Measurements from ENCODE around the gene SH3GL1.

The SH3GL1 gene, protein sequence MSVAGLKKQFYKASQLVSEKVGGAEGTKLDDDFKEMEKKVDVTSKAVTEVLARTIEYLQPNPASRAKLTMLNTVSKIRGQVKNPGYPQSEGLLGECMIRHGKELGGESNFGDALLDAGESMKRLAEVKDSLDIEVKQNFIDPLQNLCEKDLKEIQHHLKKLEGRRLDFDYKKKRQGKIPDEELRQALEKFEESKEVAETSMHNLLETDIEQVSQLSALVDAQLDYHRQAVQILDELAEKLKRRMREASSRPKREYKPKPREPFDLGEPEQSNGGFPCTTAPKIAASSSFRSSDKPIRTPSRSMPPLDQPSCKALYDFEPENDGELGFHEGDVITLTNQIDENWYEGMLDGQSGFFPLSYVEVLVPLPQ

DNA sequence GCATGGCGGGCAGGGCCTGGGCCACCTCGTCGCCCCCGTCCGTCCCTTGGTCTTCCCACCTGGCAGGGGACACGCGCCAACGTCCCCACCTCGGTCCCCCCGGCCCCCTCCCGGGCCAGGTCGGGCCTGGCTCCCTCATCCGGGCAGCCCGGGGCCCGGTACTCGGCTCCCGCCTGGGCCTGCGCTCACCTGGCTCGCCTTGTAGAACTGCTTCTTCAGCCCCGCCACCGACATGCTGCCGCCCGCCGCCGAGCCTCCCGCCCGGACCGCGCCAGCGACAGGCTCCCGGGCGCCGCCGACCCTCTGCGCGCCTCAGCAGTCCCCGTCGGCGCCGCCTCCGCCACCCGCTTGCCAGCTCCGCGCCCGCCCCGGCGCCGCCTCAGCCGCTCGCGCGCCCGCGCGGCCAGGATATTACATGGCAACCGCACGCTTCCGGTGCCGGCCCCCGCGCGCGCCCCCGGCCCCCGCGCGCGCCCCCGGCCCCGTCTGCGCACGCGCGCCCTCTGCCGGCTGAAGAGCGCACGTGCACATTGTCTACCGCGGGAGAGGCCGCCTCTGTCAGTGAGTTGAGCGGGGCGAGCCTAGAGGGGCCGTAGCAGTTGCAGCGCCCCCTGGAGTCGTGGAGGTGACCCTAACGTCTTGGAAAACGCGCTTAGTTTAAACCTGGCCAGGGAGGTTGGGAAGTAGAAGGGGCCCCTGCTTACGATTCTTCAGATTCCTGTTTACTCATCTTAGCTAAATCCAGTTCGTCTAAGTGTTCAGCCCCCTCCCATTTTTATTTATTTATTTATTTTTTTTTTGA is at the start of gene SH3GL1:
SH3GL1 (minus strand) TSS at position 413 of the 802 bp plus-strand sequence; CDS start at position 234, 179 bp downstream.
- peak; percentile 94 for DNase-seq (ENCODE audit: low spot score)

DNA sequence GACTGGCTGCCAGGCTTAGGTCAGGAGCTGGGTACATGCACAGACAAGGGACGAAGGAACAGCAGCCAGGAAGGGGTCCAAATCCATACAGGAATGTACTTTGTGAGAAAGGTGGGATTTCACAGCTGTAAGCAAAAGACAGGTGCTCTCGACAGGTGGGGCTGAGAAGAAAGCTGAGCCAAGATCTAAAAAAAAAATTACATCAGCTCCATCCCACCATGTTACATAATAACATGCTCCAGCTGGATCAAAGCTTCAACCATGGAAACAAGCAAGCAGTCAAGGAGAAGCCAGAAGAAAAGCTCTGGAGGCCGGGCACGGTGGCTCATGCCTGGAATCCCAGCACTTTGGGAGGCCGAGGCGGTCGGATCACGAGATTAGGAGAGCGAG is 49.3 kb upstream of the SH3GL1 start:
- DNase-seq (ENCODE audit: low spot score), result no peak

DNA sequence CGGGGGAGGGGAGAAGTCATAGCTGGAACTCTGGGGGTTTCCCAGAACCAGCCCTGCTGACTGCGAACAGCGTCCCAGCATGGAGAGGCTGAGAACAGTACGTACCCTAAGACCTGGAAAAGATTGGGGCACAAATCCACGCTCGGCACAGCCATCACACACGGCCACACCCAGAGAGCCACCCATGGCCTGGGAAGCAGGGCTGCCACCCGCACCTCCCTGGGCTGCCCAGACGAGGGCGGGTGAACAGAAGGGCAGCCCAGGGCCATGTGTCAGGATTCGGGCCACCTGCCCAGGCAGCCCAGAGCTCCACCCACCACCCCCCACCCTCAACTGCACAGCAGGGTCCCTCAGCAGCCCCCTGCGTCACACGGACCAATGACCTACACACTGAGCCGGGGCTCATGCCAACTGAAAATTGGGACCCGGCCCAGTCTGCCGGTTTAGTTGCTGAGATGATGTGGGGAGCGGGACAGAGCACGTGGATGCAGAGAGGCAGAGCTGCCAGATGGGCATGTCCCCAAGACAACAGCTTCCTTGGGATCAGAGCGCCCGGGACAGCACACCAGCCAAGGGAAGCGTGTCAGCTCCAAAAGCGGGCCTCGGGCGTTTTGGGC is 48.8 kb upstream of the SH3GL1 start:
- peak; percentile 87 for DNase-seq (ENCODE audit: low spot score)

DNA sequence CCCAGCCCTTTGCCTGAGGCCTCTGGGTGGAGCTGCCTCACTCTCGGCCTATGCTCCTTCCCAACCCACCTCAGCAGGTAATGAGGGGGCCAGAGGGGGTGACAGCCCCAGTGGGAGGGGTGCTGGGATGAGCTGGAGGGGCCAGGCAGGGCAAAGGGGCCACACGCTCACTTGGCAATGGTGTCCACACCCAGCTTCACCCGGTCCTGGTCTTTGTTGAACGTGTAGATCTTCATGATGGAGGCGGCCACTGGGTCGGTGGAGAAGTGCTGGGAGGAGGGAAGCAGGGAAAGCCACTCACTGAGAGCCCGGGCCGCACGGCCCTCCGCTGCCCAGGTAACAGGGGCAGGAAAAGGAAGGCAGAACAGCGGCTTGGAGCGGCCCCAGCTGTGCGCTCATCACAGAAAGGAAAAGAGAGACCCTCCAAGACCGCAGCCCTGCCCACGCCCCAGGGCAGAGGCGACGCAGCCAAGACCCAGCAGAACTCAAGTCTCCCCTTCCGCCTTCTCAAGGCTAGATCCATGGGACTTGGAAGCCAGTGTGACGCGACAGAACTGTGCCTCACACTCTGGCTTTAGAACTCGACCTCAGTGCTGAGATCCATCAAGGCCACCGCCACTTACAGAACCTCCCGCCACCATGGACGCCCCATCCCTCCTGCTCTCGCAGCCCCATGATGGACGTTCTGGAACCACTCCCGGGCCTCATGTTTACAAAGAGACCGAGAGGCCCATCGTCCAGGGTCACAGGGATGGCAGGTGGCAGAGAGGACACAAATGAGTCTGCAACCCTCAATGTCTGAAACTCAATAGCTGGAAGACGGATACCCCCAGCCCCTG is 48.0 kb upstream of the SH3GL1 start:
- DNase-seq (ENCODE audit: low spot score), result no peak

DNA sequence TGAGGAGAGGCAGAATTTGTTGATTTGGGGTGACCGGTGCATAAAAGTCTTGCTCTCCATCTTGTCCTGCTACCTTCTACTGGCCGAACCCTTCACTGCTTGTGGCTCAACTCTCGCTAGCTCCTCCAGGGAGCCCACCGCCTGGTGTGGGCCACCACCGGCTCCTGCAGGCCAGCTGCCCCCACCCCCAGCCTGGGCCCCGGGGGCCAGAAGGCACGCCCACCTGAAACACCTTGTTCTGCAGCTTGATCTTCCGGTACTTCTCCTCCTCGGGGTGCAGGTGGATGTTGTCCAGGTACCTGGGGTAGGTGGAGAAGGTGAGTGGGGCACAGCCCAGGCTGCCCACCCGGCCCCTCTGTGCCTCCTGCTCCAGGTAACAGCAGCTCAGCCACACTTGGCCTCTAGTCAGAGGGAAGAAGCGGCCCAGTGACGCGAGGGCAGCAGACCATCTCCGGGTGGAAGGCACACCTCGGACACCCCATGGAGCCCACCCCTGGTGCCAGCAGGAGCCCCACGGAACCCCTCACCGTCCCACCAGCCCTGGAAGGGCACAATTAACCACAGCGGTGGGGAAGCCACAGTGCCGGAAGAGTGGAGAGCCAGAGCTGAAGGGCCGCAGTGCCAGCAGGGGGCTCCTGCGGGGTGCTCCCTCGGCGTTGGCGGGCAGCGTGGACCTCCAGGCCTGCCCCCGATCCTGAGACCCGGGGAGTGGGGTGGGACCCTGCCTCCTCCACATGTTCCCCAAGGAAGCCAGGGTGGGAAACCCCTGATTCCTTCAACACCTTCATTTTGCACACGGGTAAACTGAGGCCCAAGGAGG is 47.2 kb upstream of the SH3GL1 start:
- DNase-seq (ENCODE audit: low spot score), result no peak

DNA sequence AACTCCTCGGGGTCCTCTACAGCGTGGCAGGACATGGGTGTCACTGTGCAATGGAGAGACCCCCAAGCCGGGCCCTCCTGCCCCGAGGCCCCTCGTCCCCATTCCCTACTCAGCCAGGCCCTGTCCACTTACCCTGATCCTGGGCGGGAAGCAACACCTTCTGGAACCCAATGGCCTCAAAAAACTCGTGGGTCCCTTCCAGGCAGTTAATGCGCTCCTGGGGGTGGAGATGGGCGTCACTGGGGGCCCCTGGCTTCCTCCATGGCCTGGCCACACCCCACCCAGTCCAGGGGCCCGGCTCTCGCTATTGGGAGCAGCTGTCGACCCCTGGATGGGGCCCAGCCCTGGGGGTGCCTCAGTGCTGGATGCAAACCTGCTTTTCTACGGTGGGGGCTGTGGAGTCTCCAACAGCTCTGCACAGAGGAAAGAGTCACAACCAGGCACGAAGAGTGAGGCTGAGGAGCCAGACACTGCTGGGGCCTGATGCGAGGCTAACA is 46.4 kb upstream of the SH3GL1 start:
- no peak for DNase-seq (ENCODE audit: low spot score)

DNA sequence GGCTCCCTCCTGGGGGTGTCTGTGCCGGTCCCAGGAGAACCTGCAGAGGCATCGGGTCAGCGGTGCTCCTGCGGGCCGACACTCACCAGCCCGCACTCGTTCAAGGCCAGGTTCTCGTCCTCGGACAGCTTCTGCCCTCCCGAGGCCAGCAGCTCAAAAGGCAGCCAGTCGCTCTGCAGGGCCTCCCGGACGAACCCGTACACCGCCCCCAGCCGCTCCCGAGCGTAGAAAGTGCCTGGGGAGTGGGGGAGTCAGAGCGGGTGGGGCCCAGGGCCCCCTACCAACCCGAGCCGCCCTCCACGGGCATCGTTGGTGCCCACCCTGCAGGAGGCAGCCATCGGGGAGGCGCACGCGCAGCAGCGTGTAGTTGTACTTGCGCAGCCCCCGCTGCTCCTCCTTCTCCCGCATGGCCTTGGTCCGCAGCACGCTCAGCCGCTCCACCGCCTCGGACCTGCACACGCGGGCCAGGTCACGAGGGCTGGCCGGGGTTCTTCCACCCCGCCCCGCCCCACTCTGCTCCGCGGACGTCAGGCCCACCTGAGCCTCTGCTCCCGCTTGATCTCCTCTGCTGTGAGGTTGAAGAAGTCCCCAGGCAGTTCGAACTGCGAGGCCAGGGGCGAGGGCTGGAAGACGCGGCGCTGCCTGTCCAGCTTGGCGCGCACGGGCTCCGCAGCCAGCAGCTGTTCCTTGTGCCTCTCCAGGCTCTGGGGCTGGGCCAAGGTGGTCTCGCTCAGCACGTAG is 45.8 kb upstream of the SH3GL1 start:
- no peak for DNase-seq (ENCODE audit: low spot score)

DNA sequence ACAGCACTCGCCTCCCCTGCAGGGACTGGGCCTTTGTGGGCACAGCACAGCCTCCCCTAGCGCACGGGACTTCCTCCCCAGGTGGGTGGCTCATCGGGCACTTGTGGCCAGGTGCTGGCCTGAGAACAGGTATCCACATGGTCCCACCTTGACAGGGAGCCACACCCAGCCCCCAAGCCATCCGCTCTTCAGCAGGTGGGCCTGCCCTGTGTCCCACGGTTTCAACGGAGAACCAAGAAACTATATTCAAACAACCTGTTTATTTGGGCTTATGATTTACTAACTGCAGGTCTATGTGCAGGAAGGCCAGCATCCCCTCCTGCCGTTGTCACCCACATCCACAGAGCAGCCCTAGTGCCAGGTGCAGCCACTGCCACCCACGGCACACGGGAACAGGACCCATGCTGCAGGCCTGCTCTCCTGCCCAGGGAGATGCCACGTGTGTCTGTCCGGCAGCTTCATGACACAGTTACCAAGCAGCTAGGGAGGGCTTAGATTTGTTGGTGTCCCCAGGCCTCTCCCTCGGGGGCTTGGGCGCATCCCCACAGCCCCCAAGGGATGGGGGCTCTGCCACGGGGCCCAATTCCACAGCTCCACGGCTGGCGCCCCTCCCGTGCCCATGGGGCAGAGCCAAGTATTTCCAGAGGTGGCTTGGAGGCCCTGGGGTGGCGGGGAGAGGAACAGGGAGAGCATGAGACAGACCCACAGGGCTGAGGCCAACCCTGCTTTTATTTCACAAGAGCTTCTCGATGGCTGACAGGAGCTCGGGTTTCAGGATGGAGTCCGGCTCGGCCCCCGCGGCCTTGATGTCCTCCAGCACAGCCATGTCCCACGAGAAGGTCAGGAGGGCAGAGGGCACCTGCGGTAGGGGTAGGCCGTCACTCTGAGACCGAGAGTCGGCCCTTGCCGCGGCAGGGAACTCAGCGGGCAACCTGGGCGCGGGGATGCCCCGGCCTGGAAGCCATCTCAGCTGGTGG is 44.7 kb upstream of the SH3GL1 start:
- DNase-seq (ENCODE audit: low spot score), result no peak

DNA sequence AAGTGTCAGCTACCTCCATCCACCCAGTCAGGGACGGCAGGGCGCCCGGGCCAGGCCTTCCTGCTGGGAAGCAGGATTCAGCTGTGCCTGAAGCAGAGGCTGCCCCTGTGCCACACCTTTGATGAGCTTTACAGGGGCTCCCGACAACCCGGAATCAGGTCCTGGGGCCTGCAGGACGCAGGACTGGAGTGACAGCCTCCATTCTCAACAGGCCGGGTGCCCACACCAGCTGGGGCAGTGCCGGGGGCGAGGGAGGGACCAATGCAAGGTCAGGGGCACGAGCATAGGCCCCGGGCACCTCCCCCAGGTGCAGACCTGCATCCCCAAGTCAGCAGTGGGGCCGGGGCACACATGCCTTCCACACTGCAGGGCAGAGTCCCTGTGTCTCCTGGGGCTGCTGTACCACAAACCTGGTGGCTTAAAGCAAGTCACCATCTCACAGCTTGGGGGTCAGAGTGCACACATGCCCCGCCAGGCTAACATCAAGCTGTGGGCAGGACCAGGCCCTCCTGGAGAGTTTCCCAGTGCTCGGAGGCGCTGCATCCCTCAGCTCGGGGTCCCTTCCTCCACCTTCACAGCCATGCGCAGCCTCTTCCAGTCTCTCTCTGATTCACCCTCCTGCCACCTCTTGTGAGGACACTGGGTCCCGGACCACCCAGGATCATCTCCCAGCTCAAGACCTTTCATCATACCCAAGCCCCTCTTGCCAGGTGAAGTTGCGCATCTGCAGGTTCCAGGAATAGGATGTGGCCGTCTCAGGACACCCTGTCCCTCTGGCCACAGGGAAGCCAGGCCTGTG is 43.8 kb upstream of the SH3GL1 start:
- no peak for DNase-seq (ENCODE audit: low spot score)

DNA sequence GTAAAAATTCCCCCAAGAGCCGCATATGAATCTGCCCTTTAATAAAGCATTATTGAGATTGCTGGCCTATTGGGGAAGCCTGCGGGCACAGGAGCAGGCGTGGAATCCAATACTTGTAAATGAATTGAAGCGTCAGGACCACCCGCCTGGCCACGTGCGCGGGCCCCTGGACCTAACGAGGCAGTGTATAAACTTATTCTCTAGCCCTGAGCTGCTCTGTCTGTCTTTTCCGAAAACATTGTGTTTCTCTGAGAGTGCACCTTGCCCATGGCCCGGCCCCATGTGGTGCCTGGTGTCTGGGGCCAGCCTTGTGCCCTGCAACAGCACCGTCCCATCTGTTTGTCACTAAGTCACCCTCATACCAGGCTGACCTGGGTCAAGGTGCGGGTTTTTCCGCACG is 42.8 kb upstream of the SH3GL1 start:
- no peak for DNase-seq (ENCODE audit: low spot score)

DNA sequence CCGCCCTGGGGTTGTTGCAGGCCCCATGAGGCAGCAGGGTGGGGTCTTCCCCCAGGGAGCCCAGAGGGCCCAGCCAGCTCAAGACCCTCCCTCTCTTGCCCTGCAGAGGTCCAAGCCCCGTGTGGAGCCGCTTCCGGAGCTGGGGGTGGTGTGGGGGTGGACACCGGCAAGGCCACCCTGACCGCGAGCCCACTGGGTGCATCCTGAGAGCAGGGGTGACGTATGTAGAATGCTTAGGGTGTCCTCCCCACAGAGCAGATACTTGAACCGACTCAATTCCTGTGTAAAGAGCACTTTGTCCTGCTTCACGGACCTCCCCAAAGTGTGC is 42.4 kb upstream of the SH3GL1 start:
- DNase-seq (ENCODE audit: low spot score), result no peak

DNA sequence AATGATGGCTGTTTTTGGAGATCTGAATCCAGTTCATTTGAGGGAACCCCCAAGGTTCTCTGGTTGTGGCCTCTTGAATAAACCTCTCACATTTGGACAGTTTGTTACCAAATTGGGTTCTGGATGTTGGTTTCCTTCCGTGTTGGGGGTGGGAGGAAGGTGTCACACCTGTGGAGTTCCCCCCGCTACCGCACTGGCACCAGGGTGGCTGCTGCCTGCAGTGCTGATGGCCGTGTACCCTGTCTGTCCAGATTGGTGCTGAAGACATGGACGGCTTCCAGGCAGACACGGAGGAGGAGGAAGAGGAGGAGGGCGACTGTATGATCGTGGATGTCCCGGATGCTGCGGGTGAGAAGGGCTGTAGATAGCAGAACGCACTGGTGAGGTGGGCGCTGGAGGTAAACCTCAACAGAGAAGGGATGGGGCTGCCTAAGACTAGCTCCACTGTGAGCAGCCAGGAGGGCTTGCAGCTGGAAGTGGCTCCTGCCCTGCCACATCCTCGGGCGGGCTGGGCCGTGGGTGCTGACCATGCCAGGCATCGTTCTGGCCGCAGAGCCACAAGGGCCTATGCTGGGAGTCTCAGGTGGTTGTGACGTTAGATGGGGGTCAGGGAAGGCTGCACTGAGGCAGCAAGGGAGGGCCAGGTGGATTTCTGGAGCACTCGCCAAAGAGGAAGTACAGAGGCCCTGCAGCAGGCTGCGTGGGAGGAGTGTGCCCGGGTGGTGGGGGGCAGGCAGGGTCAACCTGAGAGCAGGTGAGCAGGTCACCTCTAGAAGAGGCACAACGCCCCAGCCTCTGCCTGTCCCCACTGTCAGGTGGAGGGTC is 41.9 kb upstream of the SH3GL1 start:
- no peak for DNase-seq (ENCODE audit: low spot score)

DNA sequence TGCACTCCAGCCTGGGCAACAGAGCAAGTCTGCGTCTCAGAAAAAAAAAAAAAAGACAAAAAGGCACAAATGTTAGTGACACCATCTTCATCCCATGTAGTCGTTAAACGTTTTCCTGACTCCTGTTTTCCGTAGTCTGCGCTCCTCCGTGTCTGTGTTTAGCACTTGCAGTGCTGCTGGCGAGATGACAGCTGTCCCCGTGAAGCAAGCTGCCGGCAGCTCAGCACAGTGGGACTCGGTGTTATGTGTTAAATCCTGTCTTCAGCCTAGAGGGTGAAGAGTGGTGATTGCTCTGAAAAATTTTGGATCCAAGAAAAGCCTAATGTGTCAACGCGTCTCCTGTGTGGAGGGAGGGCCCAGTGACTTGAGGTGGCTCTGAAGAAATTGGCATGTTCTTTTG is 38.9 kb upstream of the SH3GL1 start:
- DNase-seq (ENCODE audit: low spot score), result peak; percentile 61

DNA sequence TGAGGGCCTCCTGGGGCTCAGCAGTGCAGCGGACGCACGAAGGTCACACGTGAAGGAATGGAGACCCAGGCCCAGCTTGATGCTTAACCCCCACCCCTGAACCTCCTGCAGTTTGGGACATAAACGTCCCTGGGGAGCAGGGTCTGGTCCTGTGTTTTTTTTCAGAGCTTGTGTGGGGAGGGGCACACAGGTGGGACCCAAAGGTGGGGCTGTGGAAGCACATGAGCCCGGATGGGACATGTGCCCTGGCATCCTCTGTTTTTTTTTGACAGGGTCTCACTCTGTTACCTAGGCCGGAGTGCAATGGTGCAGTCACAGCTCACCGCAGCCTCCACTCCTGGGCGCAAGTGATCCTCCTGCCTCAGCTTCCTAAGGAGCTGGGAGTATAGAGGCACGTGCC is 36.8 kb upstream of the SH3GL1 start:
- no peak for DNase-seq (ENCODE audit: low spot score)

DNA sequence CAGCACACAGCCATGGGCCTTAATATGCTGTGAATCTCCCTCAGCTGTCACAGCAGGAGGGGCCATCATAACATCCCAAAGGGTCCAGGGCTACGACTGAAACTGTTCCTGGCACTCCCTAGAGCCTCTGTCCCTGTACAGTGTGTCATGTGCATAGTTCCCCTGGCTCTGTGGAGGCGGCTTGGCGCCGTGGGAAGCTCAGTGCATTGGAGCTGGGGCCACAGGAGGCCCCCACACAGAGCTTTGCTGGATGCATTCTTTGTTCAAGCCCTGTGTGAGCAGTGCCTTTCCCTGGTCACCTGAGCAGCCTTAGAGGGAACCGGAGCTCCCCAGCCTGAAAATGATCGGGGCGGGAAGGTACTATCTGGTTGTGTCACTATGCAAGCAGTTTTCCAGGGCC is 35.9 kb upstream of the SH3GL1 start:
- no peak for DNase-seq (ENCODE audit: low spot score)

DNA sequence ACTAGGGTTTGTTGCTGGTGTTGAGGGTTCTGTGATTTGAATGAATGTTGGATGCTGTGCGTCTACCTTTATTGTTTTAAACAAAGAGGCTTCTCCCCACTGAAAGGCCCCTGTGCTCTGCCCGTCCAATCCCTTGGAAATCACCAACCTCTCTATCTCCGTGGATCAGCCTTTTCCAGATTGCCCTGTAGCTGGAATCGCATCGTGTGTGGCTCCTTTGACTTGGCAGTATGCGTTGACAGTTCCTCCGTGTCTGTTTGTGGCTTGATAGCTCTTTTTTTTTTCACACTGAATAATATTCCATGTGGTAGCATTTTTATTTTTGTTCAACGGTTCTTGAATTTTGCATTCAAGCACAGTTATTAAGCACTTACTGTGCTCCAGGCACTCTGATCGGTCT is 34.0 kb upstream of the SH3GL1 start:
- no peak for DNase-seq (ENCODE audit: low spot score)

DNA sequence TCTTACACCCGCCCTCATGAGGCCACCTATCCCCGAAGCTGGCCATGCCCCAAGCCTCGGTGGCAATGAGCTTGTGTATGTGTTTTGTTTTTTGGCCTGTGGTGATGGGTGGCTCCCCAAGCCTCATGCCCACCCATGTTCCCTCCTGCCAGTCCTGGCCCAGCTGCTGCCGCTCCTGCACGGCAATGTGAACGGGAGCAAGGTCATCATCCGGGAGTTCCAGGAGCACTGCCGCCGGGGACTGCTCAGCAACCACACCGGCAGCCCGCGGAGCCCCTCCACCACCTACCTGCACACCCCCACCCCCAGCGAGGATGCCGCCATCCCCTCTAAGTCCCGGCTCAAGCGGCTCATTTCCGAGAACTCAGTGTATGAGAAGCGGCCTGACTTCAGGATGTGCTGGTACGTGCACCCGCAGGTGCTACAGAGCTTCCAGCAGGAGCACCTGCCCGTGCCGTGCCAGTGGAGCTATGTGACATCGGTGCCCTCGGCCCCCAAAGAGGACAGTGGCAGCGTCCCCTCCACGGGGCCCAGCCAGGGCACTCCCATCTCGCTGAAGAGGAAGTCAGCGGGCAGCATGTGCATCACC is 32.7 kb upstream of the SH3GL1 start:
- DNase-seq (ENCODE audit: low spot score), result no peak

Measured in cerebellar cortex (tissue), 1 donor.